Measurements from ENCODE around the gene AP1AR. TPM values are rescaled to one million over a fixed set of nuclear protein-coding genes. Genes with fewer than 3 reads are reported as not detected.

AP1AR gene
- total RNA-seq, 2 donors from 2014 or later: 9.1 to 12.5 TPM

DNA sequence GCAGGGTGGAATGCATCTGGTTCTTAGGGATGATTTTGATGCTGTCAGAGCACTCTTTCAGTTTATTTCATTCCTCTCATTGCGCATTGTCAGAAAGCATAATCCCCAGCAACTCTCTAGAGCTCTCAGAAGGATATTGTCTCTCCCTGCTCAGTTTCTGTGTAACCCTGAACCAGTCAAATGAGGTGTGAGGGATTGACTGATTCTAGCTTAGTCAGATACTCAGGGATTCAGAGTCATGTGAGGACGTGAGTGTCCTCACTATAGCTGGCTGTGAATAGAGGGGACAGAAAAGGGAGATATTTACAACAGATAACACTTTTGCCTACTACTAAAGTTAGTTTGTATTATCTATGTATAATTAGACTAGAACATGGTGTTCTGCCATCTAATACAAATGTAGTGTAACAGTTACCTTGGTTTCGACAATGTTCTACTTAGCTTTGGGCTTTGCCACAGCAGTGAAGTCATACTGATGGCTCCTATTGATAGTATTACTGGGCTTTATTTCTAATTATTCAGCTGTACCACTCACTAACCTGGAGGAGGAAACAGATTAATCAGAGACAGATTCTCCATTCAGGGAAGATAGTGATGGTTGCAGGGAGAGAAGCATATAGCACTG is 19.5 kb downstream of the AP1AR start:
- no peak overlapping the region for H3K4me3 ChIP-seq
- no peak for TF ChIP-seq POLR2A (IDR thresholded peaks at IDR 0.05)
- TF ChIP-seq, protein P1, sequence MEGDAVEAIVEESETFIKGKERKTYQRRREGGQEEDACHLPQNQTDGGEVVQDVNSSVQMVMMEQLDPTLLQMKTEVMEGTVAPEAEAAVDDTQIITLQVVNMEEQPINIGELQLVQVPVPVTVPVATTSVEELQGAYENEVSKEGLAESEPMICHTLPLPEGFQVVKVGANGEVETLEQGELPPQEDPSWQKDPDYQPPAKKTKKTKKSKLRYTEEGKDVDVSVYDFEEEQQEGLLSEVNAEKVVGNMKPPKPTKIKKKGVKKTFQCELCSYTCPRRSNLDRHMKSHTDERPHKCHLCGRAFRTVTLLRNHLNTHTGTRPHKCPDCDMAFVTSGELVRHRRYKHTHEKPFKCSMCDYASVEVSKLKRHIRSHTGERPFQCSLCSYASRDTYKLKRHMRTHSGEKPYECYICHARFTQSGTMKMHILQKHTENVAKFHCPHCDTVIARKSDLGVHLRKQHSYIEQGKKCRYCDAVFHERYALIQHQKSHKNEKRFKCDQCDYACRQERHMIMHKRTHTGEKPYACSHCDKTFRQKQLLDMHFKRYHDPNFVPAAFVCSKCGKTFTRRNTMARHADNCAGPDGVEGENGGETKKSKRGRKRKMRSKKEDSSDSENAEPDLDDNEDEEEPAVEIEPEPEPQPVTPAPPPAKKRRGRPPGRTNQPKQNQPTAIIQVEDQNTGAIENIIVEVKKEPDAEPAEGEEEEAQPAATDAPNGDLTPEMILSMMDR (IDR thresholded peaks at IDR 0.05): no peak
- DNase-seq (no peak), ATAC-seq (peak; percentile 83)
- peaks cover 15% of the 10 kb centered on the region for H3K4me1 ChIP-seq
- H3K27me3 ChIP-seq: no peaks in the 10 kb centered on the region
- intact Hi-C loops (cut with DNase I): no loop called here
- no peaks in the 10 kb centered on the region for H3K9me3 ChIP-seq
- no peak overlapping the region for H3K27ac ChIP-seq
- H3K36me3 ChIP-seq (replicated peaks in 1 of 2; ENCODE audit: insufficient read depth in 1 of 2, low read depth in 2 of 2): no peaks in the 10 kb centered on the region
- WGBS, 2 donors: 82 to 88% methylated on average over 3 of the region's 3 CpGs

DNA sequence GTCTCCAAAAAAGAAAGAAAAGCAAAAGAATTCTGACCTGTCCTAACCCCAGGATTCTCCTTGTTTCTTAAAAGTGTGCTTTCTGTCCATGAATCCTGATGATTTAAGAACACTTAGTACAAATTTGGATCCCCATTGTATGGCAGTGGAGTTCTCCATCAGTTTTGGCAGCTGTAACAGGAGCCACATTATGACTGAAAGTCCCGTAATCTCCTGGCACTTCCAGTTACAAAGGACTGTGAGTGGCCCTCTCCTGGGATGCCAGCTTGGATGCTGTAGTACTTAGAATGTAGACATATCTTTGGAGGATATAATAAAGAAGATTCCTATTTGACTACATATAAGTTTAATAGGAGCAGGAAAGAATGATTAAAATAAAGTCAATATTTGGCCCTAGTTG is 20.6 kb downstream of the AP1AR start:
- Histone ChIP-seq H3K27me3 (no peaks in the 10 kb centered on the region), H3K36me3 (replicated peaks in 1 of 2; ENCODE audit: insufficient read depth in 1 of 2, low read depth in 2 of 2) (no peaks in the 10 kb centered on the region), H3K4me1 (peaks cover 22% of the 10 kb centered on the region), H3K27ac (no peak overlapping the region), H3K9me3 (no peaks in the 10 kb centered on the region), H3K4me3 (no peak overlapping the region)
- ATAC-seq (no peak), DNase-seq (no peak)
- no peak for TF ChIP-seq POLR2A (IDR thresholded peaks at IDR 0.05)
- TF ChIP-seq, protein P1 (IDR thresholded peaks at IDR 0.05): no peak
- intact Hi-C loops (cut with DNase I): no loop called here
- 67 to 71% methylated on average over 1 of the region's 1 CpG for WGBS, 2 donors

DNA sequence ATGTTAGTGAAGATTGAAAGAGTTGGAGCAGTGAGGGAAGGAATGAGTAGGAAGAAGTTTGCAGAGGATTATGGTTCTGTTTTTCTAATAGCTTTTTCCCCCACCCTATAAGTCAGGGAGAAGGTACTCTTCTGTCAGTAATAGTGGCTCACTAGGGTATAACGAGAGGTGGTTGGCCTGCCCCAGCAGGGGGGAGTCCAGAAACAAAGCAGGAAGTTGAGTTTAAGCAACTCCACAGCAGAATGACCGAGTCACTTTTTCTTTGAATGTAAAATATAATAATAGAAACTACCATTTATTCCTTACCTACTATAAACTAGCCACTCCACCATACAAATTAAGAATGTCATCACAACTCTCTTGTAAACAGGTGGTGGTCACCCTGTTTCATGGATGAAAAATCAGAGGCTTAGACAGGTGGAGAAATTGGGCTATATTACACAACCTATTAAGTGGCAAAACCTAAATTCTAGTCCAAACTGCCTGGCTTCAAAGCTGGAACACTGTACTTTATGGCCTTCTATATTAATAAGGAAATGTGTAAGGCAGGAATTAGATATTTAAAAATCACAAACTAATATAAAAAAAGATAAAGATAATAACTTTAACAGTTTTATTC is 21.9 kb downstream of the AP1AR start:
- 70% methylated on average over 2 of the region's 2 CpGs for WGBS, 2 donors
- intact Hi-C loops (cut with DNase I): no loop called here
- Histone ChIP-seq H3K9me3 (no peaks in the 10 kb centered on the region), H3K27me3 (no peaks in the 10 kb centered on the region), H3K4me1 (peaks cover 22% of the 10 kb centered on the region), H3K4me3 (no peak overlapping the region), H3K27ac (no peak overlapping the region), H3K36me3 (replicated peaks in 1 of 2; ENCODE audit: insufficient read depth in 1 of 2, low read depth in 2 of 2) (no peaks in the 10 kb centered on the region)
- ATAC-seq (no peak), DNase-seq (no peak)
- no peak for TF ChIP-seq POLR2A (IDR thresholded peaks at IDR 0.05)
- TF ChIP-seq, protein P1 (IDR thresholded peaks at IDR 0.05): no peak

DNA sequence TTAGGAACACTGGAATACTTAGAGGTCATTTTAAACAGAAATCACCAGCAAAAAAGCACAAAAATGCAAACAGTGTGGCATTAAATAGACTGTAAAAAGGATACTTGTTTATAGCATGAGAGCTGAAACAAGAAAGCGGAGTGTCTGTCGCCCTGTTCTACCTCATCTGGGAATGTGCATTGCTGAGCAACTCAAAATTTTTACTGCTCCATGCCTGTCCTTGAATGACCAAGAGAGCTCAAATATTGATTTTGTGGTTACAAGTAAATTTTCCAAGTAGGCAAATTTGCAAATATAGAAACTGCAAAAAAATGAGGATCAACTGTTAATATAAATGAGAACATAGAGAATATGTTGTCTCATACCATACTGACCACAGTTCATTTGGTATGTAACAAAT is 25.5 kb downstream of the AP1AR start:
- intact Hi-C loops (cut with DNase I): no loop called here
- no peak for ATAC-seq
- H3K27ac ChIP-seq: no peak overlapping the region

More for the DNA sequence above, 25.5 kb downstream of the AP1AR start:
- Histone ChIP-seq H3K4me3 (no peak overlapping the region), H3K4me1 (peaks cover 8% of the 10 kb centered on the region), H3K27me3 (no peaks in the 10 kb centered on the region), H3K36me3 (replicated peaks in 1 of 2; ENCODE audit: insufficient read depth in 1 of 2, low read depth in 2 of 2) (no peaks in the 10 kb centered on the region), H3K9me3 (no peaks in the 10 kb centered on the region)
- no peak for DNase-seq
- TF ChIP-seq POLR2A (IDR thresholded peaks at IDR 0.05): no peak
- TF ChIP-seq, protein P1 (IDR thresholded peaks at IDR 0.05): no peak
- 40 to 41% methylated on average over 2 of the region's 2 CpGs for WGBS, 2 donors

Measured in body of pancreas (tissue), 4 donors.